ENCODE results near the gene WFDC9.
"Not testable (repeated sequence)": the region's sequence is repeated elsewhere in the genome, so short reads cannot be mapped to it uniquely, and the experiment has no call there.

WFDC9 gene

DNA sequence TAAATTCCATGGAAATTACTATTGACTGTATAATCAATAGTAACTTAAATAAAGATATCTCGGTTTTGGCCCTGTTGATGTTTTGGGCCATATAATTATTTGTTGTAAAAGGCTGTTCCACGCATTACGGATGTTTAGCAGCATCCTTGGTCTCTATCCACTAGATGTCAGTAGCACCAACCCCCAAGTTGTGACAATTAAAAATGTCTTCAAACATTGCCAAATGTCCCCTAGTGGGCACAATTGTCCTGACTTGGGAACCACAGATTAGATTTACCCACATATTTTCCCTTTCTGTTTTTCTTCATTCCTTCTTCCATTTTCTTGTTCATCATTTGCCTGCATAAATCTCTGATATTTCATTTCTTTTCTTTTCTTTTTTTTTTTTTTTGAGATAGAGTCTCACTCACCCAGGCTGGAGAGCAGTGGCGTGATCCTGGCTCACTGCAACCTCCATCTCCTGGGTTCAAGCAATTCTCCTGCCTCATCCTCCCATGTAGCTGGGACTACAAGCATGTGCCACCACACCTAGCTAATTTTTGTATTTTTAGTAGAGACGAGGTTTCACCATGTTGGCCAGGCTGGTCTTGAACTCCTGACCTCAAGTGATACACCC lies 38.4 kb downstream of the WFDC9 start:
- no peak for DNase-seq (ENCODE audit: low read depth)

DNA sequence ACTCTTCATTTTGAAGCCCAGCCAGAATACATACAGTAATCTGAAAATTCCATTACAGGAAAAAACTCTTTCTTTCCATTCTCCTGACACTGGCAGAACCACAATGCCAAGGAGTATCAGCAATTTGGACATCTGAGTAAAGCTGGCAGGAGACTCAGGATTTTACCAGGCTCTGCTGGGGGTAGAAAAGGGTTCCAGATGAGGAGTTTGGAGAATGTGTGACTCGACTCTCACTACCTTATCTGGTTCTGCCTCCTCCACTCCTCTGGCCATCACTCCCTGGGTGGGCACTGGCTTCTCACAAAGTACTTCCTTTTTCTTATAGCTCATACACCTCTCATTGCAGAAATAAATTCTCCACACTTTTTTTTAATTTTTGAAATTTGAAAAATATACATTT lies 41.4 kb downstream of the WFDC9 start:
- no peak for DNase-seq (ENCODE audit: low read depth)

DNA sequence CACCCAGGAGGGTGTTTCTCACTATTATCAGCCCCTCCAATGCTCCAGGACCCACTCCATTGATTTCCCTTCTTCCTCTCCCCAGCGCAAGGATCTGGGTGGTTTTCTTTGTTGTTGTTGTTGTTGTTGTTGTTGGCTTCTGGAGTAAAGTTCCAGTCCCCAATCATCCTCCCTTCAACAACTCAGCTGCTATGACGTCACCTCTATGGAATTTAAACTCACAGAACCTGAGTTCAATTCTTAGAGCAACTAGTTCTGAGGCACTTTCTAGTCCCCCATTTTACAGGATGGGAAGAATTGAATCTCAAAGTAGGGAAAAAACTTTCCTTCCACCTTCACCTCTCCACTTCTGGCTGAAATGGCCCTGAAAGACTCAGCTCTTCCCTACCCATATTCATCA lies 42.3 kb downstream of the WFDC9 start:
- DNase-seq (ENCODE audit: low read depth) = no peak

DNA sequence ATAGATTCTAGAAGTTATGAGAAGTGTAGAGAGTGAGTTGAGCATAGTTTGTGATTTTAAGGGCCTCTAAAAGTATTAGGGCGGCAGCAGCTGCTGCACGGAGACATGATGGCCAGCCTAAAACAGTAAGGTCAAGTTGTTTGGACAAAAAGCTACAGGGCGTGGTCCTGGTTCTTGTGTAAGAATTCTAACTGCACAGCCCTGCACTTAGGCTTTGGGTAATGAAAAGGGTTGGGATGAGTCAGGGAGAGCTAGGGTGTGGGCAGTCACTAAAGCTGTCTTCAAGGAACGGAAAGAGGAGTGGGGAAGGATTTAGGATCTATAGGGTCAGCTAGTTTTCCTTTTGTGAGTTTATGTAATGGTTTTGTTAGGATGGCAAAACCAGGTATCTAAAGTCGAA lies 45.1 kb downstream of the WFDC9 start:
- DNase-seq (ENCODE audit: low read depth) = not testable (repeated sequence)

DNA sequence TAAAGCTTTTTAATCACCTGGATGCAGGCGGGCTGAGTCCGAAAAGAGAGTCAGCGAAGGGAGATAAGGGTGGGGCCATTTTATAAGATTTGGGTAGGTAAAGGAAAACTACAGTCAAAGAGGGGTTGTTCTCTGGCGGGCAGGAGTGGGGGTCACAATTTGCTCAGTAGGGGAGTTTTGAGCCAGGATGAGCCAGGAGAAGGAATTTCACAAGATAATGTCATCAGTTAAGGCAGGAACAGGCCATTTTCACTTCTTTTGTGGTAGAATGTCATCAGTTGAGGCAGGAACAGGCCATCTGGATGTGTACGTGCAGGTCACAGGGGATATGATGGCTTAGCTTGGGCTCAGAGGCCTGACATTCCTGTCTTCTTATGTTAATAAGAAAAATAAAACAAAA lies 46.8 kb downstream of the WFDC9 start:
- not testable (repeated sequence) for DNase-seq (ENCODE audit: low read depth)

DNA sequence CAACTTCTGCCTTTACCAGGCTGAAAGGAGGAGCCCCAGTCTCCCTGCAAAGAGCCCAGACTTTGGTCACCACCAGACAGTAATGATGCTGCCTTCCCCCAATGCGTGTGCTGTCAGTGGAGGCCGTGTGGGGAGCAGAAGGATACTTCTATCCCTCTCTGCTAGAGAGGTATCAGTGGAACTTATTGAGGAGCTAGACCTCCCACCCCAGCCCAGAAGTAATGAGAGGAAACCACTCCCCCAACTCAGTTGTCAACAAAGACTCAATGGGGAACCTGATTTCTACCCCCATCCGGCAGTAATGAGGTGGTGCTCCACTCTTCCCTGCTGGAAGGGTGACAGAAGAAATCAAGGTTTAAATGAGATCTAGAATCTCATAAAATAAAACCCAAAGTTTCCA lies 47.6 kb downstream of the WFDC9 start:
- DNase-seq (ENCODE audit: low read depth) = no peak

DNA sequence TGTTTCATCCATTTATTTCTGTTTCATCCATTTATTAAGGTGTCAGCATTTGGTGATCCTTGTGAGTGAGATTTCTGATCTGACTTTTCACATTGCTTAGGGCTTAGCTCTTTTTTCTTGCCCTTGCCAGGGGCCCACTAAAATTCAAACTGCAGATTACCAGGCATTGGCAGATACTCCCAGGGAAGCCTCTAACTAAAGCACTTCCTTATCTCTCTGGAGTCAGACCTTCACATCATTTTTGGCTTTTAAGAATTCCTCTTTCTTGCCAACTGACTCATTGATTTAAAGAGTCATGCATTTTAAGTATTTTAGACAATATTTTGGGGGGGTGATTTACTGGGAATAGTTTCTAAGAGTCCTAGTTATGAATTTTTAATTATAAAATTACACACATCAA lies 49.4 kb downstream of the WFDC9 start:
- no peak for DNase-seq (ENCODE audit: low read depth)

DNA sequence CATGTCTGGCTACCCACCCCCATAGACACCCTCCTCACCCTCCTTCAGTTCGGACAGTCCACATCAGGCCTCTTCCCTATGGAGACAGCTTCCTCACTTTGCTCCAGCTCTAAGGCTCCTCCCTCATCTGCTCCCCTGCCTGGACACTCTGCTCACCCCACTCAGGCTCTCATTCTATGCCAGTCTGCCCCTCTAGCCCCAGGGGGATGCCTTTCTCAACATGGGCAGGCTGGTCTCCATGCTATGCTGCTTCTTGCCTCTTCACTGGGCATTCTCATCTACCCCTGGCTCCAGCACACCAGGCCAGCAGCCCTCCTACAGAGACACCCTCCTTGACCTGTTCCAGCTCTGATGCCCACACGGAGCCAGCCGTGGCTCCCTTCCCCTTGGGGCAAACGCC lies 51.9 kb downstream of the WFDC9 start, which contains the start of gene WFDC8:
TSS of gene WFDC8 (minus strand) at position 101 of the 400 bp plus-strand sequence. CDS start at position 64, 37 bp downstream.
- DNase-seq (ENCODE audit: low read depth) = no peak

DNA sequence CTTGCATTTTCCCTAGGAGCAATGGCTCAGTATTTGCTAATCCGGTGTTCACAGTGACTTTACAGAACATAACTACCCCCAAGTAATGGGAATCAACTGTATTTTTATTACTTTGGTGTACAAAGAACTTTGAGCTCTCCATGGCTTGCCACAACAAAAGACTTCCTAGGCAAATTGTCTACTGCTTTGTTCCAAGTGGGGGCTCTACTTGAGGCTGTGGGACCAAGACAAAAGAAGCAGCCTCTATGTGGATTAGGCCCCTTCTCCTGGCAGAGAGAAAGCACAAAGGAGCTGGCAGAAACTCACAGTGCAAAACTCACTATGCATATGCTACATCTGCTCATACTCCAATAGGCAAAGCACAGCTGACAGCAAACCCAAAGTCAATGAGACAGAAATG lies 52.9 kb downstream of the WFDC9 start:
- no peak for DNase-seq (ENCODE audit: low read depth)

DNA sequence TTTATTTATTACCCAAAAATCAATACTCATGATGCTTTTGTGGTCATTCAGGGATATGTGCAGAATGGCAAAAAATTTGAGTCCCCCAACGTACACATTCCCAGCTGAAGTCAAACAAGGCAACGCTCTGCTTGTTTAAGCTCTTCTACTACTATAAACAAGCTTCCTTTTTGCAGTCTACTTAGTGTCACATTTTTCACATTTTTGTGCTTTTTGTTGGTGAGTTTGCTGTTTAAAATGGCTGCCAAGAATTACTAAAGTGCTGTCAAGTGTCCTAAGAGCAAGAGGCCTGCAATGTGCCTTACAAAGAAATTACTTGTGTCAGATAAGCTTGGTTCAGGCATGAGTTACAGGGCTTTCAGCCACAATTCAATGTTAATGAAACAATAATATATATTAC lies 54.1 kb downstream of the WFDC9 start:
- no peak for DNase-seq (ENCODE audit: low read depth)

DNA sequence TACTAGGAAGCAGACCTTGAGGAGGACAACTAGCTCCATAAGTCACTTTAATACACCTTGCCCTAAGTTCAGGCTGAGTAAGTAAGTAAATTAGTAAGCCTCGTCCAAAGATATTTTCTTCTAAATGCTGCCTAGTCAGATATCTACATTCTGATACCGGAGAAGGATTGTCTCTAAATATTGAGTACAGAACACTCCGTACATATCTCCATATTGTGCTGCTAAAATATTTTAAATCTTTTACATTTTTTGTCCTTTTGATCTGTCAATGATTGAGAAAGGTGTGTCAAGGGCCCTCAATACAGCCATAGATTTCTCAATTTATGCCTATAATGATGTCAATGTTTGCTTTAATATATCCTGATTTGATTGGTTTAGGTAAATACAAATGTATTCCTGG lies 55.2 kb downstream of the WFDC9 start:
- no peak for DNase-seq (ENCODE audit: low read depth)

DNA sequence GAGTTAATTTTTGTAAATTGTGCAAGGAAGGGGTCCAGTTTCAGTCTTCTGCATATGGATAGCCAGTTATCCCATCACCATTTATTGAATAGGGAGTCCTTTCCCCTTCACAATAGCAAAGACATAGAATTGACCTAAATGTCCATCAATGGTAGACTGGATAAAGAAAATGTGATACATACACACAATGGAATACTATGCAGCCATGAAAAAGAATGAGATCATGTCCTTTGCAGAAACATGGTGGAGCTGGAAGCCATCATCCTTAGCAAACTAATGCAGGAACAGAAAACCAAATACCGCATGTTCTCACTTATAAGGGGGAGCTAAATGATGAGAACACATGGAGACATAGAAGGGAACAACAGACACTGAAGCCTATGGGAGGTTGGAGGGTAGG lies 61.4 kb downstream of the WFDC9 start:
- not testable (repeated sequence) for DNase-seq (ENCODE audit: low read depth)

DNA sequence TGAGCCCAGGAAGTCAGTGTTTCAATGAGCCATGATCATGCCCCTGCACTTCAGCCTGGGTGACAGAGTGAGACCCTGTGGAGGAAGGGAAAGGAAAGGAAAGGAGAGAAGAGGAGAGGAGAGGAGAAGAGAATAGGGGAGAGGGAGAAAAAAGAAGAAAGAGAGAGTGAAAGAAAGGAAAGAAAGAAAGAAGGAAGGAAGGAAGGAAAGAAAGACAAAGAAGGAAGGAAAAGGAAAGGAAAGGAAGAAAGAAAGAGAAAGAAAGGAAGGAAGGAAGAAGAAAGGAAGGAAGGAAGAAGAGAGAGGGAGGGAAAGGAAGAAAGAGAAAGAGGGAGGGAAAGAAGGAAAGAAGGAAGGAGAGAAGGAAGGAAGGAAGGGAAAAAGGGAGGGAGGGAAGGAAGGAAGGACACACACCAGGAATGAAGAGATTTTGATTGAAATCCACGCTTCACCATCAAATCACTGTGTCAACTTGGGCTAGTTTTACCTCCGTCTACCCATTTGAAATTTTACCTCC lies 66.3 kb downstream of the WFDC9 start:
- DNase-seq (ENCODE audit: low read depth) = no peak
